ENCODE measurements around the gene ALLC.

GRCh38 chr2:3726511-3726910 lies 68.5 kb downstream of the ALLC start:
- TF ChIP-seq EZH2phosphoT487 (IDR thresholded peaks at IDR 0.05; ENCODE audit: insufficient read depth, low read depth) (no peak), EZH2 (IDR thresholded peaks at IDR 0.05; ENCODE audit: insufficient read depth, poor library complexity, severe bottlenecking) (no peak)
